Stimulated activated CD4-positive, alpha-beta T cell treated with anti-CD3 and anti-CD28 coated beads, Interleukin-15, amount 100 ng/mL, for 1 hour (primary cell): ENCODE measurements around the gene CLDN10.
"Not testable (repeated sequence)": the region's sequence is repeated elsewhere in the genome, so short reads cannot be mapped to it uniquely, and the experiment has no call there.

Experiments
- DNase-seq, 2 donors: peaks; one replicate each; pipeline ENCODE4 v3.0.0-alpha.2; 2020; ENCODE audit warnings: low read depth in 1 of 2, low spot score in 1 of 2

Gene CLDN10

GRCh38 chr13:95552539-95553441 lies at the start of gene CLDN10:
CLDN10 (plus strand) TSS chr13:95552720; CDS start chr13:95552754, 34 bp downstream.
- no peak for DNase-seq

- no peak for DNase-seq
Observed at GRCh38 chr13:95503662-95504061, 48.9 kb upstream of the CLDN10 start.

- DNase-seq = no peak
Observed at GRCh38 chr13:95505265-95505664, 47.3 kb upstream of the CLDN10 start.

- no peak for DNase-seq
Observed at GRCh38 chr13:95505986-95506385, 46.5 kb upstream of the CLDN10 start.

GRCh38 chr13:95507991-95508390 lies 44.5 kb upstream of the CLDN10 start:
- no peak for DNase-seq

- DNase-seq = no peak
Observed at GRCh38 chr13:95508996-95509395, 43.5 kb upstream of the CLDN10 start.

- DNase-seq = no peak
Observed at GRCh38 chr13:95509521-95510310, 42.8 kb upstream of the CLDN10 start.

- DNase-seq = no peak
Observed at GRCh38 chr13:95510950-95511349, 41.6 kb upstream of the CLDN10 start.

GRCh38 chr13:95512424-95512823 lies 40.1 kb upstream of the CLDN10 start:
- DNase-seq = no peak

- no peak for DNase-seq
Observed at GRCh38 chr13:95512957-95513356, 39.6 kb upstream of the CLDN10 start.

- DNase-seq = not testable (repeated sequence)
Observed at GRCh38 chr13:95515606-95516005, 36.9 kb upstream of the CLDN10 start.

- DNase-seq = no peak
Observed at GRCh38 chr13:95516021-95516420, 36.5 kb upstream of the CLDN10 start.

- DNase-seq = no peak
Observed at GRCh38 chr13:95516492-95516891, 36.0 kb upstream of the CLDN10 start.

- DNase-seq = no peak
Observed at GRCh38 chr13:95523598-95523997, 28.9 kb upstream of the CLDN10 start.

- DNase-seq = no peak
Observed at GRCh38 chr13:95524264-95524901, 28.1 kb upstream of the CLDN10 start.

- DNase-seq = no peak
Observed at GRCh38 chr13:95527955-95528354, 24.6 kb upstream of the CLDN10 start.

- DNase-seq = no peak
Observed at GRCh38 chr13:95530178-95530577, 22.3 kb upstream of the CLDN10 start.

- DNase-seq = no peak
Observed at GRCh38 chr13:95533545-95534160, 18.9 kb upstream of the CLDN10 start.

GRCh38 chr13:95535243-95535642 lies 17.3 kb upstream of the CLDN10 start:
- no peak for DNase-seq

- DNase-seq = no peak
Observed at GRCh38 chr13:95536632-95537241, 15.8 kb upstream of the CLDN10 start.

- no peak for DNase-seq
Observed at GRCh38 chr13:95540888-95541287, 11.6 kb upstream of the CLDN10 start.
